HepG2 (cell line): ENCODE results near the gene GLS2. TPM values are rescaled to one million over a fixed set of nuclear protein-coding genes. Genes with fewer than 3 reads are reported as not detected.

Experiments used
- CBFB ChIP-seq: sonication (generic); formaldehyde crosslinking; IDR thresholded peaks from 2 replicates; pipeline ENCODE4 v1.4.0; 2020; ENCODE audit warnings: missing genetic modification reagents
- CENPX ChIP-seq: sonication (generic); formaldehyde crosslinking; IDR thresholded peaks from 2 replicates; pipeline ENCODE4 v1.9.0; 2021; ENCODE audit warnings: mild to moderate bottlenecking, missing genetic modification reagents, moderate library complexity
- CREB1 ChIP-seq, 2 experiments: fragments of 450-650 bp in 1 of 2; IDR thresholded peaks; 2 replicates each; pipeline ENCODE4 v1.6.1; 2016 to 2017; ENCODE audit warnings: control low read depth in 1 of 2, mild to moderate bottlenecking in 1 of 2, missing compliant biosample characterization in 1 of 2, missing genetic modification characterization in 1 of 2
- EP300 ChIP-seq, 3 experiments: sonication (generic) in 1 of 3; formaldehyde crosslinking in 1 of 3; IDR thresholded peaks; 2 replicates each; pipeline versions ENCODE4 v1.5.1 to v1.6.1; 2011 to 2020; ENCODE audit warnings: low read depth in 2 of 3, low read length in 2 of 3, borderline replicate concordance in 1 of 3, improper control_type of control experiment in 1 of 3, mild to moderate bottlenecking in 1 of 3, missing genetic modification reagents in 1 of 3, moderate library complexity in 1 of 3
- FOXP1 ChIP-seq, 2 experiments: fragments of 450-650 bp in 1 of 2; IDR thresholded peaks; 2 replicates each; pipeline ENCODE4 v1.6.1; 2017 to 2018; ENCODE audit warnings: antibody characterized with exemption in 1 of 2
- MATR3 ChIP-seq: sonication (generic); formaldehyde crosslinking; IDR thresholded peaks from 2 replicates; pipeline ENCODE4 v1.4.0; 2020; ENCODE audit warnings: missing genetic modification reagents
- NFYC ChIP-seq: IDR thresholded peaks from 2 replicates; pipeline ENCODE4 v1.6.1; 2016; ENCODE audit warnings: missing genetic modification reagents, missing compliant biosample characterization
- RFXAP ChIP-seq: sonication (generic); formaldehyde crosslinking; IDR thresholded peaks from 2 replicates; pipeline ENCODE4 v1.4.0; 2020; ENCODE audit warnings: missing genetic modification reagents, borderline replicate concordance
- TMF1 ChIP-seq: sonication (generic); formaldehyde crosslinking; IDR thresholded peaks from 2 replicates; pipeline ENCODE4 v1.8.1; 2022; ENCODE audit warnings: low read depth, missing genetic modification reagents
- YEATS2 ChIP-seq: sonication (generic); formaldehyde crosslinking; IDR thresholded peaks from 2 replicates; pipeline ENCODE4 v1.4.0; 2020; ENCODE audit warnings: missing genetic modification reagents, borderline replicate concordance
- ZNF136 ChIP-seq: sonication (generic); formaldehyde crosslinking; IDR thresholded peaks from 2 replicates; pipeline ENCODE4 v1.8.1; 2022; ENCODE audit warnings: low read depth, mild to moderate bottlenecking, moderate library complexity, missing genetic modification reagents
- ZNF180 ChIP-seq: sonication (generic); formaldehyde crosslinking; IDR thresholded peaks from 2 replicates; pipeline ENCODE4 v1.4.0; 2020; ENCODE audit warnings: low read depth, missing genetic modification reagents, borderline replicate concordance
- ZNF468 ChIP-seq: sonication (generic); formaldehyde crosslinking; IDR thresholded peaks from 2 replicates; pipeline ENCODE4 v1.8.0; 2022; ENCODE audit warnings: mild to moderate bottlenecking, moderate library complexity, missing genetic modification reagents
- ZNF558 ChIP-seq: sonication (generic); formaldehyde crosslinking; IDR thresholded peaks from 2 replicates; pipeline ENCODE4 v1.9.0; 2022; ENCODE audit warnings: mild to moderate bottlenecking, missing genetic modification reagents, borderline replicate concordance
- ZNF75D ChIP-seq: sonication (generic); formaldehyde crosslinking; IDR thresholded peaks from 2 replicates; pipeline ENCODE4 v1.8.1; 2023; ENCODE audit warnings: missing genetic modification reagents, mild to moderate bottlenecking, borderline replicate concordance
- ZNF839 ChIP-seq: sonication (generic); formaldehyde crosslinking; IDR thresholded peaks from 2 replicates; pipeline ENCODE4 v1.4.0; 2020; ENCODE audit warnings: missing genetic modification reagents, mild to moderate bottlenecking, borderline replicate concordance
- polyA plus RNA-seq, 8 experiments: library from polyadenylated mRNA; depleted of rRNA in 3 of 8; stranded (reverse) in 7 of 8; unstranded in 1 of 8; fragments of >200 nt; fragmentation: Illumina TruSeq in 4 of 8; extraction: Trizol in 4 of 8; gene quantifications; 2 replicates each; pipeline versions ENCODE4 v1.2.1 to v1.2.3, GENCODE V29; 2011 to 2016; ENCODE audit warnings: low read depth in 4 of 8, missing spikeins in 1 of 8, mixed read lengths in 1 of 8; ENCODE audit not compliant: insufficient read depth in 1 of 8
- total RNA-seq, 5 experiments: library from RNA; depleted of rRNA; stranded (reverse); fragments of >200 nt; fragmentation: Illumina TruSeq; extraction: Trizol; gene quantifications; 2 replicates each; pipeline ENCODE4 v1.2.3, GENCODE V29; 2016; ENCODE audit warnings: low read depth in 1 of 5
- TF ChIP-seq, protein P1 (sequence below): sonication (generic); formaldehyde crosslinking; IDR thresholded peaks from 2 replicates; pipeline ENCODE4 v1.5.1; 2020; ENCODE audit warnings: missing genetic modification reagents, mild to moderate bottlenecking, borderline replicate concordance
- TF ChIP-seq, protein P2 (sequence below): sonication (generic); formaldehyde crosslinking; IDR thresholded peaks from 2 replicates; pipeline ENCODE4 v1.5.1; 2020; ENCODE audit warnings: mild to moderate bottlenecking, missing genetic modification reagents, borderline replicate concordance
- TF ChIP-seq, protein P3 (sequence below): sonication (generic); formaldehyde crosslinking; IDR thresholded peaks from 2 replicates; pipeline ENCODE4 v1.4.0; 2020; ENCODE audit warnings: missing genetic modification reagents, borderline replicate concordance

Gene GLS2
- total and polyA plus RNA-seq, 2 of the 13 experiments (the other 11 are each of a cell fraction or from before 2014, with no cell fraction given) = 8.6 to 12.2 TPM

GRCh38 chr12:56476972-56477432 lies 11.0 kb downstream of the GLS2 start (continued):
- TF ChIP-seq ZNF558 (no peak), ZNF180 (CRISPR knock-in tag) (no peak), YEATS2 (0 out of 2 replicates have a peak, but pooled peaks have one; percentile 26), EP300 (IDR thresholded peaks at IDR 0.05; ENCODE audit: low read depth in 2 of 2, low read length in 2 of 2) (peak in 1 of 2 experiments; percentile 38; a peak in 1 of 4 replicates), EP300 (CRISPR knock-in tag; IDR thresholded peaks at IDR 0.05; ENCODE audit: borderline replicate concordance) (no peak), MATR3 (CRISPR knock-in tag) (no peak), ZNF468 (CRISPR knock-in tag) (no peak), NFYC (CRISPR knock-in tag) (peak; percentile 61), RFXAP (CRISPR knock-in tag) (peak; percentile 97), TMF1 (CRISPR knock-in tag) (no peak), FOXP1 (IDR thresholded peaks at IDR 0.05) (no peak), FOXP1 (CRISPR knock-in tag; IDR thresholded peaks at IDR 0.05) (peak; percentile 24; the same call in 1 of the 2 replicates), CREB1 (IDR thresholded peaks at IDR 0.05) (no peak), CREB1 (CRISPR knock-in tag; IDR thresholded peaks at IDR 0.05) (peak; percentile 68), CBFB (CRISPR knock-in tag) (no peak), ZNF75D (CRISPR knock-in tag) (no peak), ZNF839 (no peak), ZNF136 (no peak), CENPX (CRISPR knock-in tag) (no peak)
- TF ChIP-seq, protein P1, sequence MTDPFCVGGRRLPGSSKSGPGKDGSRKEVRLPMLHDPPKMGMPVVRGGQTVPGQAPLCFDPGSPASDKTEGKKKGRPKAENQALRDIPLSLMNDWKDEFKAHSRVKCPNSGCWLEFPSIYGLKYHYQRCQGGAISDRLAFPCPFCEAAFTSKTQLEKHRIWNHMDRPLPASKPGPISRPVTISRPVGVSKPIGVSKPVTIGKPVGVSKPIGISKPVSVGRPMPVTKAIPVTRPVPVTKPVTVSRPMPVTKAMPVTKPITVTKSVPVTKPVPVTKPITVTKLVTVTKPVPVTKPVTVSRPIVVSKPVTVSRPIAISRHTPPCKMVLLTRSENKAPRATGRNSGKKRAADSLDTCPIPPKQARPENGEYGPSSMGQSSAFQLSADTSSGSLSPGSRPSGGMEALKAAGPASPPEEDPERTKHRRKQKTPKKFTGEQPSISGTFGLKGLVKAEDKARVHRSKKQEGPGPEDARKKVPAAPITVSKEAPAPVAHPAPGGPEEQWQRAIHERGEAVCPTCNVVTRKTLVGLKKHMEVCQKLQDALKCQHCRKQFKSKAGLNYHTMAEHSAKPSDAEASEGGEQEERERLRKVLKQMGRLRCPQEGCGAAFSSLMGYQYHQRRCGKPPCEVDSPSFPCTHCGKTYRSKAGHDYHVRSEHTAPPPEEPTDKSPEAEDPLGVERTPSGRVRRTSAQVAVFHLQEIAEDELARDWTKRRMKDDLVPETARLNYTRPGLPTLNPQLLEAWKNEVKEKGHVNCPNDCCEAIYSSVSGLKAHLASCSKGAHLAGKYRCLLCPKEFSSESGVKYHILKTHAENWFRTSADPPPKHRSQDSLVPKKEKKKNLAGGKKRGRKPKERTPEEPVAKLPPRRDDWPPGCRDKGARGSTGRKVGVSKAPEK = no peak
- TF ChIP-seq, protein P2, sequence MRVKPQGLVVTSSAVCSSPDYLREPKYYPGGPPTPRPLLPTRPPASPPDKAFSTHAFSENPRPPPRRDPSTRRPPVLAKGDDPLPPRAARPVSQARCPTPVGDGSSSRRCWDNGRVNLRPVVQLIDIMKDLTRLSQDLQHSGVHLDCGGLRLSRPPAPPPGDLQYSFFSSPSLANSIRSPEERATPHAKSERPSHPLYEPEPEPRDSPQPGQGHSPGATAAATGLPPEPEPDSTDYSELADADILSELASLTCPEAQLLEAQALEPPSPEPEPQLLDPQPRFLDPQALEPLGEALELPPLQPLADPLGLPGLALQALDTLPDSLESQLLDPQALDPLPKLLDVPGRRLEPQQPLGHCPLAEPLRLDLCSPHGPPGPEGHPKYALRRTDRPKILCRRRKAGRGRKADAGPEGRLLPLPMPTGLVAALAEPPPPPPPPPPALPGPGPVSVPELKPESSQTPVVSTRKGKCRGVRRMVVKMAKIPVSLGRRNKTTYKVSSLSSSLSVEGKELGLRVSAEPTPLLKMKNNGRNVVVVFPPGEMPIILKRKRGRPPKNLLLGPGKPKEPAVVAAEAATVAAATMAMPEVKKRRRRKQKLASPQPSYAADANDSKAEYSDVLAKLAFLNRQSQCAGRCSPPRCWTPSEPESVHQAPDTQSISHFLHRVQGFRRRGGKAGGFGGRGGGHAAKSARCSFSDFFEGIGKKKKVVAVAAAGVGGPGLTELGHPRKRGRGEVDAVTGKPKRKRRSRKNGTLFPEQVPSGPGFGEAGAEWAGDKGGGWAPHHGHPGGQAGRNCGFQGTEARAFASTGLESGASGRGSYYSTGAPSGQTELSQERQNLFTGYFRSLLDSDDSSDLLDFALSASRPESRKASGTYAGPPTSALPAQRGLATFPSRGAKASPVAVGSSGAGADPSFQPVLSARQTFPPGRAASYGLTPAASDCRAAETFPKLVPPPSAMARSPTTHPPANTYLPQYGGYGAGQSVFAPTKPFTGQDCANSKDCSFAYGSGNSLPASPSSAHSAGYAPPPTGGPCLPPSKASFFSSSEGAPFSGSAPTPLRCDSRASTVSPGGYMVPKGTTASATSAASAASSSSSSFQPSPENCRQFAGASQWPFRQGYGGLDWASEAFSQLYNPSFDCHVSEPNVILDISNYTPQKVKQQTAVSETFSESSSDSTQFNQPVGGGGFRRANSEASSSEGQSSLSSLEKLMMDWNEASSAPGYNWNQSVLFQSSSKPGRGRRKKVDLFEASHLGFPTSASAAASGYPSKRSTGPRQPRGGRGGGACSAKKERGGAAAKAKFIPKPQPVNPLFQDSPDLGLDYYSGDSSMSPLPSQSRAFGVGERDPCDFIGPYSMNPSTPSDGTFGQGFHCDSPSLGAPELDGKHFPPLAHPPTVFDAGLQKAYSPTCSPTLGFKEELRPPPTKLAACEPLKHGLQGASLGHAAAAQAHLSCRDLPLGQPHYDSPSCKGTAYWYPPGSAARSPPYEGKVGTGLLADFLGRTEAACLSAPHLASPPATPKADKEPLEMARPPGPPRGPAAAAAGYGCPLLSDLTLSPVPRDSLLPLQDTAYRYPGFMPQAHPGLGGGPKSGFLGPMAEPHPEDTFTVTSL (CRISPR knock-in tag) = no peak
- TF ChIP-seq, protein P3, sequence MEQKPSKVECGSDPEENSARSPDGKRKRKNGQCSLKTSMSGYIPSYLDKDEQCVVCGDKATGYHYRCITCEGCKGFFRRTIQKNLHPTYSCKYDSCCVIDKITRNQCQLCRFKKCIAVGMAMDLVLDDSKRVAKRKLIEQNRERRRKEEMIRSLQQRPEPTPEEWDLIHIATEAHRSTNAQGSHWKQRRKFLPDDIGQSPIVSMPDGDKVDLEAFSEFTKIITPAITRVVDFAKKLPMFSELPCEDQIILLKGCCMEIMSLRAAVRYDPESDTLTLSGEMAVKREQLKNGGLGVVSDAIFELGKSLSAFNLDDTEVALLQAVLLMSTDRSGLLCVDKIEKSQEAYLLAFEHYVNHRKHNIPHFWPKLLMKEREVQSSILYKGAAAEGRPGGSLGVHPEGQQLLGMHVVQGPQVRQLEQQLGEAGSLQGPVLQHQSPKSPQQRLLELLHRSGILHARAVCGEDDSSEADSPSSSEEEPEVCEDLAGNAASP = no peak
